HG03196 (cell line): ENCODE results near the gene ZP3.
"Not testable (repeated sequence)": the region's sequence is repeated elsewhere in the genome, so short reads cannot be mapped to it uniquely, and the experiment has no call there.

Experiments
- ATAC-seq: cut with Tn5 transposase; IDR thresholded peaks from one replicate; pipeline ENCODE4 v1.9.1; 2021; ENCODE audit not compliant: unreplicated experiment

Gene ZP3

GRCh38 chr7:76440404-76440803 is 15.7 kb downstream of the ZP3 start:
- not testable (repeated sequence) for ATAC-seq

- peak; percentile 39 for ATAC-seq
These were observed 17.0 kb downstream of the ZP3 start for GRCh38 chr7:76441792-76442191.

- ATAC-seq = not testable (repeated sequence)
These were observed 18.1 kb downstream of the ZP3 start for GRCh38 chr7:76442664-76443446.

- not testable (repeated sequence) for ATAC-seq
These were observed 19.1 kb downstream of the ZP3 start for GRCh38 chr7:76443846-76444245.

GRCh38 chr7:76445577-76446008 is 20.8 kb downstream of the ZP3 start:
- peak; percentile 56 for ATAC-seq

- ATAC-seq = not testable (repeated sequence)
These were observed 32.3 kb downstream of the ZP3 start for GRCh38 chr7:76457017-76457416.

GRCh38 chr7:76458504-76458903 is 33.8 kb downstream of the ZP3 start:
- not testable (repeated sequence) for ATAC-seq

- not testable (repeated sequence) for ATAC-seq
These were observed 36.0 kb downstream of the ZP3 start for GRCh38 chr7:76460767-76461166.

GRCh38 chr7:76461464-76462101 is 36.8 kb downstream of the ZP3 start, which contains the start of gene DTX2:
Gene DTX2, plus strand, starts transcription at chr7:76461709. Its CDS starts 18,801 bp downstream, at chr7:76480510.
- ATAC-seq = peak; percentile 95

GRCh38 chr7:76462271-76462882 is 37.6 kb downstream of the ZP3 start:
- ATAC-seq = not testable (repeated sequence)

- ATAC-seq = not testable (repeated sequence)
These were observed 40.2 kb downstream of the ZP3 start for GRCh38 chr7:76464959-76465358.

GRCh38 chr7:76465950-76466349 is 41.2 kb downstream of the ZP3 start:
- not testable (repeated sequence) for ATAC-seq

GRCh38 chr7:76467743-76468404 is 43.1 kb downstream of the ZP3 start:
- not testable (repeated sequence) for ATAC-seq

- ATAC-seq = not testable (repeated sequence)
These were observed 46.9 kb downstream of the ZP3 start for GRCh38 chr7:76471556-76472221.

GRCh38 chr7:76473097-76473496 is 48.3 kb downstream of the ZP3 start:
- ATAC-seq = not testable (repeated sequence)

- not testable (repeated sequence) for ATAC-seq
These were observed 51.5 kb downstream of the ZP3 start for GRCh38 chr7:76476280-76476679.

- not testable (repeated sequence) for ATAC-seq
These were observed 52.2 kb downstream of the ZP3 start for GRCh38 chr7:76476742-76477474.

- ATAC-seq = not testable (repeated sequence)
These were observed 54.9 kb downstream of the ZP3 start for GRCh38 chr7:76479628-76480027.

- ATAC-seq = not testable (repeated sequence)
These were observed 55.9 kb downstream of the ZP3 start for GRCh38 chr7:76480403-76481253.
